ENCODE results near the gene PKIG.

The PKIG gene

DNA sequence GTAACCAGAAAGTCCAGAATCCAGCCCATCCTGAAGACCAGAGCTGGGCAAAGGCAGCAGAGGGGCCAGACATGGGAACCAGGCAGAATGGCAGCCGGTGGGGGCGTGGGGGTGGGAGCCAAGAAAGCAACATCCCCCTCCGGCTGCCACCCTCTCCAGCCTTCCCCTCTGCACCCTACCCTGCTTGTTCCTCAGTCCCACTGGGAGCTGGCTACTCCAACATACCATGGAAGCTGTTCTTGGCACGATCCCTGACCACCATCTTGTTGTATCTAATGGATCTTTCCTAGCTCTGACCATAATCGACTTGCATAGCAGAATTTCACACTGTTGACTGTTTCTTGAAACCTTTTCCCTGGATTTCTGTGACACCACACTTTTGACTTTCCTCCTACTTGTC, 38.9 kb downstream of the PKIG start:
- Histone ChIP-seq H3K9me3 (replicated peaks in 1 of 11) (peaks cover 0 to 21% (median 9%) of the 10 kb centered on the region in 11 experiments; a peak in 15 of 22 replicates), H3K9ac (no peak overlapping the region), H4K20me1 (peaks cover 0 to 33% (median 10%) of the 10 kb centered on the region in 11 experiments; a peak in 11 of 22 replicates), H3K4me1 (peaks cover 21 to 58% (median 47%) of the 10 kb centered on the region in 10 experiments), H3K4me3 (no peak overlapping the region), H3K27ac (no peak overlapping the region; a peak in 1 of 22 replicates), H3K36me3 (peaks cover 90 to 100% (median 98%) of the 10 kb centered on the region in 11 experiments), H3K4me2 (no peak overlapping the region), H3K27me3 (no peaks in the 10 kb centered on the region)
- TF ChIP-seq Cebpa-rat (IDR thresholded peaks at IDR 0.05): no peak

DNA sequence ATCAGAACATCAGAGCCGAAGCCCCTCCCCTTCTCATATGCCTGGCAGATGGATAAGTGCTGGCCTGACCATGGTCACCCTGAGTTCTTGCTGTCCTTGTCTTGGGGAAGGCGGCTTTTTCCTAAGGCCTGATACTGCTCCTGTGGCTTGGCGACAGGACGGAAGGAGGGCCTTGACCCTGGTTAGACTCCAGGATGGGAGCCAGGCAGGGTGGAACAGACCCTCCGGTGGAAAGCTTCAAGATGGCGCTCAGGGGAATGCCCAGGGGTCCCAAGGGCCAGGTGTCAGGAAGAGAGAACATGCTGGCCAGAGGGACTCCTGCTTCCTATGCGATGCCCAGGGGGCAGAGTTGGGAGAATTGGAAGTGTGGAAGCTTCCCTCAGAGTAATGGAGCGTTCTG, 39.6 kb downstream of the PKIG start:
- Histone ChIP-seq H3K36me3 (peaks cover 92 to 100% (median 97%) of the 10 kb centered on the region in 11 experiments), H3K9me3 (replicated peaks in 1 of 11) (peaks cover 0 to 21% (median 9%) of the 10 kb centered on the region in 11 experiments; a peak in 15 of 22 replicates), H3K27ac (no peak overlapping the region), H3K4me1 (peaks cover 15 to 55% (median 44%) of the 10 kb centered on the region in 10 experiments), H3K4me3 (no peak overlapping the region), H4K20me1 (peaks cover 0 to 33% (median 8%) of the 10 kb centered on the region in 11 experiments; a peak in 11 of 22 replicates), H3K27me3 (no peaks in the 10 kb centered on the region), H3K4me2 (no peak overlapping the region), H3K9ac (no peak overlapping the region)
- TF ChIP-seq Cebpa-rat (IDR thresholded peaks at IDR 0.05): no peak

DNA sequence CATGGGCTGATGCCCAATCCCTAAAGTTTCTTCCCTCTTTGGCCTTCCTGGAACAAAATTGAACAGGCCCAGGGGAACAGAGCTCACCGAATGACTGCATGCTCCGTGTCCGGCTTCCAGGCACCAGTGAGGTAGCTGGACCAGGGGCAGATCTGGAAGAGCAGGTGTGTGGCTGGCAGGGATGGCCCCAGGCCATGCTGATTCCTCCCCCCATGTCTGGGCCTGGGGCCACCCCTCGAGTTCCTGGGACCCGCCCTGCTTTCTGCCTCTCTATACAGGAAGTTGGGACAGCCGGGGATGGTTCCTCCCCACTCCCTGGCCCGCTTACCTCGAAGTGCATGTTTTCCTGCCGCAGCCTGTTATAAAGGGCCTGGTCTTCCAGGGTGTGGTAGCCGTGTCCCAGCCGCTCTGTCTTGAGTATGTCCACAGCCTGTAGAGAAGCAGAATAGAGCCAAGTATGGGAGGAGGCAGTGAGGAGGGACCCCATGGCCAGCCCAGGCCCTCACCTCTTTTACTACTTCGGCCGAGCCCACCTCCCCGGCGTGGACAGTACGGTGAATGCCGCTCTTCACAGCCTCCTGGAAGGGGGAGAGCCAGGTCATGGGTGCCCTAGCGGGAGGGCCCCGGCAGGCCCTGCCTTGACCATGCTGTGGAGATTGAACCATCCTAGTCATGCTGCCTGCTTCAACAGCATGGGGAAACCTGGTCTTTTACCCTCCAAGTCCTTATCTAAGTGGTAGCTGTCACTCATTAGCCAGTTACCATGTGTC, 40.3 kb downstream of the PKIG start:
- H4K20me1 ChIP-seq: peaks cover 0 to 26% (median 4%) of the 10 kb centered on the region in 11 experiments; a peak in 10 of 22 replicates
- H3K4me1 ChIP-seq: peaks cover 10 to 47% (median 36%) of the 10 kb centered on the region in 10 experiments; a peak in 18 of 20 replicates
- TF ChIP-seq Cebpa-rat (IDR thresholded peaks at IDR 0.05): no peak
- no peak overlapping the region for H3K4me3 ChIP-seq
- H3K9ac ChIP-seq: no peak overlapping the region
- no peaks in the 10 kb centered on the region for H3K27me3 ChIP-seq
- peaks cover 93 to 100% (median 99%) of the 10 kb centered on the region in 11 experiments for H3K36me3 ChIP-seq
- no peak overlapping the region for H3K4me2 ChIP-seq
- peaks cover 0 to 21% (median 9%) of the 10 kb centered on the region in 11 experiments; a peak in 15 of 22 replicates for H3K9me3 ChIP-seq (replicated peaks in 1 of 11)
- peak overlapping the region in 1 of 11 experiments; percentile 29; a peak in 1 of 22 replicates for H3K27ac ChIP-seq

DNA sequence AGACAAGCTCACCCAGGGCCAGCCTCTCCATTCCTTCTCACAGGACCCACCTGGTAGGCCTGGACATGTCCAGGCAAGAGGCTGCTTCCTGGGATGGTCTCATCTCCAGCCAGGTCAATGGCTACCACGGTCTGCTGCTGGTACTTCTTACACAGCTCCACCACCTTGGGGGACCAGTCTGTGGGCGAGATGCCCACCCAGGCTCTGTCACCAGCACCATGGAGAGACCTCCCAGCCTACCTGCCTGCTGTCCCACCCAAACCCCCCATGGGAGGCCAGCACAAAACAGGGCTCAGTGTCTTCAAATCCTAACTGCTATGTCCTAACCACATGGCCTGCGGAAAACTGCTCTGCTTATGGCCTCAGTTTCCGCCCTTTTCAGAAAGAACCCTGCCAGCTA, 41.8 kb downstream of the PKIG start:
- Histone ChIP-seq H3K4me1 (peaks cover 5 to 32% (median 22%) of the 10 kb centered on the region in 10 experiments; a peak in 17 of 20 replicates), H3K36me3 (peaks cover 92 to 100% (median 100%) of the 10 kb centered on the region in 11 experiments), H3K9ac (no peak overlapping the region), H3K27me3 (no peaks in the 10 kb centered on the region), H4K20me1 (peaks cover 0 to 19% (median 3%) of the 10 kb centered on the region in 11 experiments; a peak in 8 of 22 replicates), H3K27ac (peak overlapping the region in 1 of 11 experiments; percentile 36; a peak in 1 of 22 replicates), H3K4me2 (peak overlapping the region in 1 of 11 experiments; percentile 34; a peak in 1 of 22 replicates), H3K9me3 (replicated peaks in 1 of 11) (peaks cover 0 to 21% (median 9%) of the 10 kb centered on the region in 11 experiments; a peak in 15 of 22 replicates), H3K4me3 (no peak overlapping the region)
- no peak for TF ChIP-seq Cebpa-rat (IDR thresholded peaks at IDR 0.05)

DNA sequence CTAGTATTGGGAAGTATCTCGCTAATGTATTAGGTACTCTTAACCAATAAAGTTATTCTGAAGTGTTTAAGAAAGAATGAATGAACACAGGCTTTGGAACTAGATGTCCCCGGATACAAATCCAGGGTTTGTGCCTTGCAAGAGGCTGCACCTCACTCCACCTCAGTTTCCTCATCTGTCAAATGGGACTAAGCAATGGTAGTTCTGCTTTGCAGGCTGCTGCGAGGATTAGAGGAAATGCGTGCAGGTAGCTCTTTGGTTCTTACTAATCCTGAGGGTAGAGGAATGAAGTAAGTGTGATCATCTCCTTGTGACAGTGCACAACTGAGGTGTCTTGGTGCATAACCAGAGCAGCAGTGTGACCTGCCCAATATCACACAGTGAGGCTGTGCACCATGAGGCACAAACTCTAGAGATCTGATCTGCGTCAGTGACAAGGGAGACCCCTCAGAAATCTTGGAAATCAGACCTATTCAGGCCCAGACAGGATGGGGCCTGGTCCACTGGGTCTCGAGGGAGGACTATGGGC, 42.4 kb downstream of the PKIG start:
- Histone ChIP-seq H4K20me1 (peaks cover 0 to 12% (median 0%) of the 10 kb centered on the region in 11 experiments; a peak in 8 of 22 replicates), H3K27me3 (no peaks in the 10 kb centered on the region), H3K36me3 (peaks cover 91 to 100% (median 100%) of the 10 kb centered on the region in 11 experiments), H3K9me3 (replicated peaks in 1 of 11) (peaks cover 0 to 21% (median 9%) of the 10 kb centered on the region in 11 experiments; a peak in 15 of 22 replicates), H3K4me1 (peaks cover 5 to 26% (median 16%) of the 10 kb centered on the region in 10 experiments; a peak in 15 of 20 replicates), H3K27ac (no peak overlapping the region), H3K4me2 (no peak overlapping the region), H3K9ac (no peak overlapping the region), H3K4me3 (no peak overlapping the region)
- no peak for TF ChIP-seq Cebpa-rat (IDR thresholded peaks at IDR 0.05)

DNA sequence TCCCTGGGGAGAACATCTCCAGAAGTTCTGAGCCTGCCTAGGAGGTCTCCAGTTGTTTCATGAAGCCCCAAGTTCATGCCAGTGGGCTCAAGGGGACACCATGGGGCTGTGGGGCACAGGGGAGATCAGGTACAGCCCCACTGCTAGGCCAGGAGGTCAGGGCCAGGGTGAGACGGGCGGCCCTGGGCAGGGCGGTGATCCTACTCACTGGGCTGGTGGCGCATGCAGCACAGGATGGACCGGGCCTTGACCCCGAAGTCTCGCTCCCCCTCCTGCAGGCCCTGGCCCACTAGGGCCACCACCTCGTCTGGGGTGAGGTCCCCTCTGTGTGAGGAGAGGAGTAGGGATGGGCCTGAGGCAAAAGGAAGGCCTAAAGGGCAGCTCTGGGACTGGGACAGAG, 43.0 kb downstream of the PKIG start:
- H3K27me3 ChIP-seq: no peaks in the 10 kb centered on the region
- peaks cover 0 to 21% (median 9%) of the 10 kb centered on the region in 11 experiments; a peak in 15 of 22 replicates for H3K9me3 ChIP-seq (replicated peaks in 1 of 11)
- no peak overlapping the region for H3K4me3 ChIP-seq
- peaks cover 0 to 11% (median 0%) of the 10 kb centered on the region in 11 experiments; a peak in 8 of 22 replicates for H4K20me1 ChIP-seq
- no peak for TF ChIP-seq Cebpa-rat (IDR thresholded peaks at IDR 0.05)
- peak overlapping the region in 3 of 11 experiments; percentile 8 to 18 (median 9); a peak in 2 of 22 replicates for H3K27ac ChIP-seq
- H3K4me2 ChIP-seq: no peak overlapping the region
- H3K4me1 ChIP-seq: peaks cover 5 to 23% (median 13%) of the 10 kb centered on the region in 10 experiments; a peak in 13 of 20 replicates
- peaks cover 89 to 100% (median 99%) of the 10 kb centered on the region in 11 experiments for H3K36me3 ChIP-seq
- H3K9ac ChIP-seq: no peak overlapping the region; a peak in 1 of 22 replicates

DNA sequence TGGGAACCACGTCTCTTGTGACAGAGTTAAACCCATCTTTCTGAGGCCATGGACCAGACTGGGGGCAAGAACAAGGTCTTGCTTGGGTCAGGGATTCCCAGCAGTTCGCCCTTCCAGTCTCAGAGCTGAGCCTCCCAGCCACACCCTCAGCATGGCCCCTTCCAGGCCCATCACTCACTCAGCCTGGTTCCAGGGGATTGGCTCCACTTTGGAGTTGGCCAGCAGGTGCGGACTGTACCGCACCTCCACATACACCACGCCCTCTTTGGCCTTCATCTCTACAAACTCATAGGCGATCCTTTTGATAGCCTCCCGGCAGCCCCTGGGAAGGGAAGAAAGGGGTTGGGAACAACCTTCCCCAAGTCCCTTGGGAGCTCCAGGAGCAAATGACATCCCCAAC, 43.9 kb downstream of the PKIG start:
- peaks cover 0 to 21% (median 9%) of the 10 kb centered on the region in 11 experiments; a peak in 15 of 22 replicates for H3K9me3 ChIP-seq (replicated peaks in 1 of 11)
- no peak overlapping the region for H3K9ac ChIP-seq
- H3K27me3 ChIP-seq: no peaks in the 10 kb centered on the region
- H3K4me2 ChIP-seq: no peak overlapping the region
- peaks cover 0 to 23% (median 11%) of the 10 kb centered on the region in 10 experiments; a peak in 11 of 20 replicates for H3K4me1 ChIP-seq
- peaks cover 0 to 12% (median 0%) of the 10 kb centered on the region in 11 experiments; a peak in 7 of 22 replicates for H4K20me1 ChIP-seq
- no peak overlapping the region for H3K4me3 ChIP-seq
- no peak for TF ChIP-seq Cebpa-rat (IDR thresholded peaks at IDR 0.05)
- H3K27ac ChIP-seq: peak overlapping the region in 1 of 11 experiments; percentile 32; a peak in 1 of 22 replicates
- peaks cover 82 to 100% (median 99%) of the 10 kb centered on the region in 11 experiments for H3K36me3 ChIP-seq

DNA sequence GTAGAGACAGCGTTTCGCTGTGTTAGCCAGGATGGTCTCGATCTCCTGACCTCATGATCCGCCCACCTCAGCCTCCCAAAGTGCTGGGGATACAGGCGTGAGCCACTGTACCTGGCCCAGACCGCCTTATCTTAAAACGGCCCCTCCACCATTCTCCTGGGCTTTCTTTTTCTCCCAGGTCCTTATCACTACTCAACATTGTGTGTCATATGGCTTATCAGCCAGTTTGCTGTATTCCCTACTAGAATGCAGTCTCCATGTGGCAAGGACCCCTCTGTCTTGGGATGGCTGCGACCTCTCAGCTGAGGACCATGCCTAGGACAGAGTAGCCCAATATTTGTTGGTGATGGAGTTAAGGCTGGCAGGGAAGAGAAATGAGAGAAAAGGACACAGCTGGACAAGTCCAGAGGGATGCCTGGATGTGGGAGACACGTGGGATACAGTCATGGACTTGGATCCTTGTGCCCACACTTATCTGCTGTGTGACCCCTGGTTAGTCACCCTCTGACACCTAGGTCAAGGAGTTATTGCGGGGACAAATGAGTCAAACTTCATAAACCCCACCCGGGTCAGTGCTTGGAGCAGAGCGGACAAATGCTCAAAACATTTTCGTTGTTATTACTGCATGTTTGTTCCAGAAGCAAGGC, 45.1 kb downstream of the PKIG start:
- H3K27ac ChIP-seq: peak overlapping the region in 1 of 11 experiments; percentile 32; a peak in 1 of 22 replicates
- H3K9ac ChIP-seq: no peak overlapping the region
- no peaks in the 10 kb centered on the region for H3K27me3 ChIP-seq
- H3K36me3 ChIP-seq: peaks cover 75 to 99% (median 97%) of the 10 kb centered on the region in 11 experiments
- H3K4me2 ChIP-seq: no peak overlapping the region
- H3K4me3 ChIP-seq: no peak overlapping the region
- H4K20me1 ChIP-seq: peaks cover 0 to 12% (median 0%) of the 10 kb centered on the region in 11 experiments; a peak in 8 of 22 replicates
- no peak for TF ChIP-seq Cebpa-rat (IDR thresholded peaks at IDR 0.05)
- H3K4me1 ChIP-seq: peaks cover 5 to 27% (median 16%) of the 10 kb centered on the region in 10 experiments; a peak in 17 of 20 replicates
- H3K9me3 ChIP-seq (replicated peaks in 1 of 11): peaks cover 0 to 20% (median 9%) of the 10 kb centered on the region in 11 experiments; a peak in 15 of 22 replicates
